Activated CD4-positive, alpha-beta T cell treated with anti-CD3 and anti-CD28 coated beads, Interleukin-2, amount 50 U/mL, for 16 hours (primary cell): ENCODE data around the gene LEF1.

Source experiments
- DNase-seq: peaks from one replicate; pipeline ENCODE4 v3.0.0-alpha.2; 2020

LEF1 gene

DNA sequence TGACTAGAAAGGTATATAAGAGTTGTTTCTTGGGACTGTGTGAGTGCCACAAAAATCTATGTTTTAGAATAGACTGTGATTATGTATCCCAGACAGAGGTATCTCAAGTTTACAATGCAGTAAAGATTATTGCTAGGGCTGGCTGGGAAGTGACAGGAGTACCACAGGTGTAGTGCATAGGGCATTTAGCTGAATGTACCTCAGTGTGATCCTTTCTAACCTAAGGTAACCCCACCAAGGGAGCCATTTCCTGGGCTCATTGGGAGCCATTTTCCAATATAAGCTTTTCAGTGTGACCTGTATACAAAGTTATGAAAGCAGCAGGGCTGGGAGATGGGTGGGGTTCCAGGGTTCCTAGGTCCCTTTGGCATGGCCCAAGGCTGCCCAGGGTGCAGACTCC lies 6.1 kb upstream of the LEF1 start:
- DNase-seq: no peak

DNA sequence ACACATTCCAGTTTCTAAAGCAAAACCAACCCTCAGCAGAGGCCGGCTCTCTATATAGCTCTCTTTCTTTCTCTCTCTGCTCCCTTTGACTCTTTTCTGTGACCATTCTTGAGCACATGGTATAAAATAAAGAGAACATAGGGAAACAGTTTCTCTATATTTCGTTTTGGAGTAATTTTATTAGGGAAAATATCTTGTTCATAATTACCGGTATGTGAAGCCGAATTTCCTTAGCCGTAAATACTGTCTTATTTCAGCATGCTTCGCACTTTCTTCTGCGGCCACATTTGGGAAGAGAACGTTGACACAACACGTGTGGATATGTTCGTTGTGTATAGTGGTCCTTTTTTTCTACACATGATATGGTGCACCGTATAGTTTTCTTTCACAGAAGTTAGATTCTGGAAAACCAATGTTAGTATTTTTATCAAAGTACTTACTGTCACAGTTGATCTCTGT lies 4.9 kb upstream of the LEF1 start:
- no peak for DNase-seq

DNA sequence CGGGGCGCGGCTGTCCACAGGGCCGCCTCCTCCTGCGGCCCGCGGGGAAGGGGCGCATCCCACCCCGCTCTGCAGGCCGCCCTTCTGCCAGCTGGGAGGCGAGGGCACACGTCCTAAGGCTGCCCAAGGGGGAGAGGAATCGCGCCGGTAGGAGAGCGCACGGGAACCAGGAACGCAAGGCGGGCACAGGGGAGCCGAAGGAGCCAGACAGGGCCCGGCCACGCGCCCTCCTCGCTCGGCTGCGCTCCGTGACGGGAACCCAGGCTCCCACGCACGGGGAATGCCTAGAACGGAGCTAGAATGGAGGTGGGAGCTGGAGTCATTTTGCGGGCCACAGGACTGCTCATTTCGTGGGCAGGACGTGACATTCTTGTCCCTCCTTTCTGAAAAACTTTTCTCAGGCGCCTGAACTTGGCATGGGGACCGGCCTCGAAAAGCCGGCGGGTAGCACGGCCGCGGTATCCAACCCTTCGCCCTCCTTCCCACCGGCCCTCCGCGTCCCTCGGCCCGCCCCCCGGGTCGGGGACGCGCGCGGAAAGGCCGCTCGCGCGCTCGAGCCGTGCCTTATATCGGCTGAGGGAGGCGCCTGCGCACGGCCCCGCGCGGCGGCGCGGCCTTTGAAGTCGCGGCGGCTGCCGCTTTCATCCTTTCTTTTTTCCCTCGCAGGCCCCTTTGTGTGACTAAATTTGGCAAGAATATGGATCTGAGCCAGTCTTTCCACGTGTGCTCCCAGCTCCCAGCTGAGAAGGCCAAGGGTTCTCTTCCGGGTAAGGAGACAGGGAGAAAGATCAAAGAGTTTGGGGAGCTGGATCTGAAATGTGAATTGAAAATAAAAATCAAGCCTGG lies 4.2 kb upstream of the LEF1 start:
- peak; percentile 62 for DNase-seq

DNA sequence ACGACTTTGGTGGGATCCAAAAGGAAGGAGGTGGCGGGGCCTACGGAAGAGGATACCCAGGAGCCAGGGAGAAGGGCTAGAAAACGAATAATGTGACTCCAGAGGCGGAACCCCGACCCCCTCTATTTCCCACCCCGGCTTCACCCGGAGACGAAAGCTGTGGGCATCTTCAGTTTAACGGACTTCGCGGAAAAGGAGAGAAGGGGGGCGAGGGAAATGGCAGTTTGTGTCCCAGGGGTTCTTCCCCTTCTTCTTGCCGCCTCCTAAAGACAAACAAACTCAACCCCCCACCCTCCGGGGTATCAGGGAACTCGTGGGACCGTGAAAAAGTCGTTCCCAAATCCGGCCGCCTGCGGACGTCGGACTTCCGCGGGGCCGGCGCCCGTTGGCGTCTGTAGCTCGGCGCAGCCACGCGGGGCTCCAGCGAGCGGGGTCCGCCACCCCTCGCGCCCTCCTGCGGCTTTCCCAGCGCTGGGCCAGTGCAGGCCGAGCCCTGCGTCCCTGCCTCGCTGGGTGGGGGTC lies 3.6 kb upstream of the LEF1 start:
- no peak for DNase-seq

DNA sequence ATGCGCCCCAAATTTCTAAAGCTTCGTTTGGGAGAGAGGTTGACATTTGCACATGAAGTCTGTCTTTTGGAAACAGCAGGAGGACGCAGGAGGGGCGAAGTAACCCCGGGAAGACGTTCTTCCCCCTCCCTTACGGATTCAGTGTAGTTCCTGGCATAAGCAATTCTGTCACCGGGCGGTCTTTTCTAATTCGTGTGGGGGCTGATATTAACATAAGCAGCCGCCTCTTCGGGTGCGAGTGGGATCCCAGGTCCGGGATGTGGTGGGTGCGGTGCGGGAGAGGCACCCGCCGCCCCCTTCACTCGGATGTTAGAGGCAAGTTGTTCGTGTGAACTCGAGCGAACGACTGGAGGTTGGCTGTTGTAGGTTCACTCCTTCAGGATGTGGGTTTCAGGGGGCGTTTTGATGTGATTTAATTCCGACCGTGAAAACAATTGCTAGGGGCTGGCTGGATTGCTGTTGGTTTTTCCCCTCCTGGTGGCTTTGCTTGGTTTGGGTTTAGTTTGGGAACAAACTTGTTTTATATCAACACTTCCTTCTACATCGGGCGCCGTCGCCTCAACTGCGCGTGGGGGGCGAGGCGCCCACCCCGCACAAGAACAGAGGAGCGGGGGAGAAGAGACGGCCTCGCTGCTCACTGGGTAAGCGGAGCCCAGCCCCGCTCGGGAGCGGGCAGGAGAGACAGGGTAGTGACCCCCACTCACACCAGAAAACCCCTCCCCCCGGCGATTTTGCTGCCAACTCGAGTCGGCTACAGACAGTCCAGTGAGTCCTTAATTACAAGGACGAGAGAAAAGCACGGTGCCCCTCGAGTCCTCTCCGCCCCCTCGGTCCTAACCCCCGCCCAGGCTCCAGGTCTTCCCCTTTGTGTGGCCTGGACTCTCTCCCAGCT lies 2.9 kb upstream of the LEF1 start:
- DNase-seq: peak; percentile 49

DNA sequence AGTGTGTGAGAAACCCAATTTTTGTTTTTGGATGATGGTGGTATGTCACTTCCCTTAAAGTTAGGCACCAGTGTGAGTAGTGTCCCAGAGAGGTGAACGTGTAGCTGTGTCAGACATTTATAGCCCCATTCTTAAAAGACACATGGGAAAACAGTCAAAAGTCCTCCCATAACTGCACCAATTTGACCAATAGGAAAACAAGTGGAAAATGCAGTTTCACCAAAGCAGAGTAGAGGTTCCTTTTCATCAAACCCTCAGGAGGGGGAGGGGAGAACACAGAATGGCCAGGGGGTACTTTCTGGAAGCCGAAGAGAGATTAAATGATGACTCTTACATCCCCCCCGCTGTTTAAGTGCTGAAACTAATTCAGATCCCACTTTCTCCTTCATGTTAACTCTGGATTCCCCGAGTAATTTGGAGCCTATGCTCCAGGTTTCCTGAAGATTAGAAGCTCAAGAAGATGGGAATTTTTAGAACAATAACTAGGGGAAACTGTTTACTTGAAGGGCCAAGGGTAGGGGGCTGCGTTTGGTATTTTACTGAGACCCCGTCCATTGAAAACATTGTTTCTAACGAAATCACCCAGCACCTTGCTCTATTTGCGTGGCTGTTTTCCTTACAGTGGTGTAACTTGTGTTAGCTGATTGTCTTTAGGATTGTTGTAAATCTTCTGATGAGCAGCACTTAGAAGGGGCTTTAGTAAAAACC lies 2.1 kb upstream of the LEF1 start:
- no peak for DNase-seq

DNA sequence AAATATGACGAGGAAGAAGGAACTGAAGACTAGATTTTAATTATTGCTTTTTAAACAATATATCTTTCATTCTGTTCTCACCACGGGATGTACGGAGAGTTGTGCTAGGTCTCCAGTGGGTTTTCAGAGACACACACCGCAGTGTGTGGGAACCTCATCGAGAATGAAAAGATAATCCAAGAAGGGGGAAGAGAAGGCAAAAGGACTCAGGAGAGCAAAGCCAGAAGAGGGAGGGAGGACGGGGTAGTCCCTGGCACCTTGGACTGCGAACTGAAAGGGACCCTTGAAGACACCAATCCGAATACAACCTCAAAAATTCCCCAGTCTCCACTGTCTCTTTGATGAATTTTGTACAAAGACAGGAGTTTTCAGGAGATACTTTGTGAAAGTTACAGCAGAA lies 932 bp upstream of the LEF1 start:
- no peak for DNase-seq

DNA sequence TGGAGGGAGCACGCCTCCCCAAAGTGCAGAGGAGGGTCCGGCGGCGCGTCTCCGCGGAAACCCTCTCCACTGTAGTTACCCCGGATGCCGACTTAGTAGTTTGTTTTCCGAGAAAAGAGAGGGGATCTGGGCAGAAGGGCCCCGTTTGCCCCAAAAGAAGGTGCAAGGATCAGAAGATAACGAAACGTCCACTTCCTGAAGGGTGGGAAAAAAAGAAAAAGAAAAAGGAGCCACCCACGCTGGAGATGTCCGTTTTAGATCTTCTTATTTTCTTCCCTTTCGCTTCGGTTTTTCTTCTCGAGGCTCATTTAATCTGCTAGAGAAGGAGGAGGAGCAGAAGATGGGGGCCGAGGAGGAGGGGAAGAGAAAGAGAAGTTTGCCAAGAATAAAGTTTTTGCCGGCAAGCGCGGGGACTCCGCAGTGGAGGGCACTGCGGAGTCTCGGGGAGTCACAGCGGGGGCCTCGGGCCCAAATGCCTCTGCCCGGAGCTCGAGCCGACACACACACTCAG lies 517 bp downstream of the LEF1 start:
- no peak for DNase-seq

DNA sequence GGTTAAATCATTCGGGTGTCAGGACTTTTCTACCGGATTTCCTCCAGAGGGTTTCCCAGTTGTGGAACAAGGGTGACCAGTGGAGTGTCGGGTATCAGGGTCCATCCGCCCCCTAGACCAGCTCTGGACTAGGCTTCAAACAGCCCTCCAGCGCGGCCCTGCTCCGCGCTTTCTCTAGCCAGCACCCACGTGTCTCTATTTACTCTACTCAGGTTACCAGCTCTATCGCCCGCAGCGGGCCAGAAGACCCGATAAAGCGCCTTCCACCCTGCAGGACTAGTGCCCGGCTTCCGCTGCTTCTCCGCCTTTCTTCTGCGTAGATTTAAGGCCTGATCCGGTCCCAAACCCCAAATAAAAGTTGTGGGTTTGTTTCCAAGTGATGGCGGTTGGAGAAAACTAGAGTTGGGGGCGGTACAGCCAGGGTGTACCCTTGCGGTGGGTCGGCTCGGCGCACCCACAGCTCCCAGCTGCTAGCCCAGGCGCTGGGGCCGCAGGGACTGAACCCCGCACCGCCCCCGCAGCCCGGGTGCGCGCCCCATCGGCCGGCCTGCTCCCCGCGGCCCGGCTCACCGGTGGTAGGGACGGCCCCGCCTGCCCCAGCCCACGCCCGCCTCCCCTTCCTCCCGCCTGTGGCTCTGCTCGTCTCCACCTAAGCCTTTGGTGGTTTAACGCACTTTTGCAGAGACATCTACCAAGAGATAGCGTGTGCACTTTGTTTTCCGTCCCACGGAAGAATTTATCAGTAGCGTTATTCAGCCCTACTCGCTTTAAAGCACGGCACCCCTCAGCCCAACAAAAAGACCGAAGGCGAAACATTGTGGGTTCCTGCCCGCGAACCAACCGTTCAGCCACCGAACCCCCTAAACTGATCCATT lies 2.1 kb downstream of the LEF1 start:
- peak; percentile 66 for DNase-seq

DNA sequence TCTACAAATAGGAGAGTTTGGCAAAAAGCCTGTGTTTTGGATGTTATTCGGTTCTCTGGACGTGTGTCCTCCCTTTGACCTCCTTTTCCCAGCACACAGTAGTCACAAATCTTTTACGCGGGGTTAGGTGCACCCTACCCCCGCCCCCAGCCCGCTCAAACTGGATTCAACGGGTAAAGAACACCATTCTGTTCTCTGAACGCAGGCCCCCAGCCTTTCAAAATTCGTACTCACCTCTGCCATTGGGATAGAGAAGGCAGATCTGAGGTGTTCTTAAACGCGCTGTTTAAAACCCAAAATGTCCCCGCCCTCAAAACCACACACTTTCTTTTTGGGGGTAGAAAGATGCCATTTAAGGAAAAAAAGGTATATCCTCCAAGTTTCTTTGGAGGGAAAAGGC lies 2.7 kb downstream of the LEF1 start:
- peak; percentile 51 for DNase-seq

DNA sequence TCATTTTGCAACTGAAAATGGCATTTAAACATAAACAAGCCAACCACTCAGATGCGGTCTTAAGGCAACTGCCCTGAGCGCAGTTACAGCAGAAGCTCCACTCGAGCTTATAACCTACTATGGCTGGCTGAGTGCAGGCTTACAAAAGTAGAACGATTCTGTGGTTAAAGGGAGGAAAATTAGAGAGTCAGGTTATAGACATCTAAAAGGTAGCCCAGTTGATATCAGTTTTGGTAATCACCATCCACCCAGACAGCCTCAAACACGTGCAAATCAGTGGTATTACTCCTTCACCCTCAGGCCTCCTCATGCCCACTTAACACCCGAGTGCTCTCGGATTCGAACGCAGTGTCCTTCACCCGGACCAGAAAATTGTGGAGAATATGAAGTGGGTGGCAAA lies 3.1 kb downstream of the LEF1 start:
- peak; percentile 37 for DNase-seq

DNA sequence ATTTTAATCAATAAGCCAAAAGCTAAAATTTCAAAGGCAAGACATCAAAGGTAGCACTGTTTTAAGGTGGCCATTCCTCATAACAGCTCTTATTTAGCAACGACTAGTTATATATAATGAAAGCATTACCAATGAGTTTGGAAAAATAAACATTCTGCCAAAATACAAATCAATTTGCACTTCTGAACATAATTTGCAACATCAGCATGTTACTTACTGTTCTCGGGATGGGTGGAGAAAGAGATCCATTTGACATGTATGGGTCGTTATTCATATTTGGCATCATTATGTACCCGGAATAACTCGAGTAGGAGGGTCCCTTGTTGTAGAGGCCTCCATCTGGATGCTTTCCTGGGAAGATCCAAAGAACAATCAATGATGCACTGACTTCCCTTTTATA lies 5.4 kb downstream of the LEF1 start:
- no peak for DNase-seq

DNA sequence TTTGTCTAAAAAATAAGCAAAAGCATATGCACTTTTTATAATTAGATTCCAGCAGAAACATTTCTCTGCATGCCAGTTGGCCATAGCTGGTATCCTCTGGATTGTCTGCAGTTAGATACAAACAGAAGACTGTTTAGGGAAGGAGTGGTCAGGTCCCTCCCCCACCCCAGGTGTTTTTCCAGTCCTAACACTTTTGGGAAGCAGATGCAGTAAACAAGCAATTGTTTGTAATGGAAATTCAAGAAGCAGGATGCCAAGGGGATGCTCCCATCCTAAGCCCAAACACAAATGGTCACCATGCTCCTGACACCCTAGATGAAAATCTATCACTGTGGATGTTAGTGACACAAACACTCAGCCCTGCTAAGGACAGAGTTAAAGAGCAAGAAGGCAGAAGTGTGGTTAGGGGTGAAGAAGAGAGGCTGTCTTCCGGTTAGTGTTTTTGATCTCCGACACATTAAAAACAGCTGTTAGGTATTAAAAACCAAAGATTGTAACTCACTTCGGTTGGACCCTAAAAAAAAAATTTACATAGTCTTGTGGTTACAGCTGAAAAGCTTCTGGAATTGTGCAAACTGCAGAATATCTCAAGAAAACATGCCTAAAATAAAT lies 7.9 kb downstream of the LEF1 start:
- no peak for DNase-seq

DNA sequence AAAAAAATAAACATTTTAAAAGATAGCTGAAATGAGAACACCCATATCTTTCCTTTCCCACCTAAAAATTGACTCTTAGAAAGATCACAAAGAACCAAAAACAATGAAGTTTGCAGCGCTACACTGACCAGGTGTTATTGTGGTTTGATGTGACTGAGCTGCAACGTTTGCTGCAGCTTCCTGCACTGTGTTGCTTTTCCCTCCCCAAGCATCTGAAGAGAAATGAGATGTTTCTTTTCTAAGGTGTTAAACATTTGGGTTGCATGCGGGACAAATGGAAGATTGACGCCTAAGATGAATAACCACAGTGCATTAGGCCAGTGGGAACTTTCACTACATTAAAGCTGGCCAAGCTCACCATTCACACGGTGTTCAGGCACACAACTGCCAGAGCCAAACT lies 8.9 kb downstream of the LEF1 start:
- no peak for DNase-seq

DNA sequence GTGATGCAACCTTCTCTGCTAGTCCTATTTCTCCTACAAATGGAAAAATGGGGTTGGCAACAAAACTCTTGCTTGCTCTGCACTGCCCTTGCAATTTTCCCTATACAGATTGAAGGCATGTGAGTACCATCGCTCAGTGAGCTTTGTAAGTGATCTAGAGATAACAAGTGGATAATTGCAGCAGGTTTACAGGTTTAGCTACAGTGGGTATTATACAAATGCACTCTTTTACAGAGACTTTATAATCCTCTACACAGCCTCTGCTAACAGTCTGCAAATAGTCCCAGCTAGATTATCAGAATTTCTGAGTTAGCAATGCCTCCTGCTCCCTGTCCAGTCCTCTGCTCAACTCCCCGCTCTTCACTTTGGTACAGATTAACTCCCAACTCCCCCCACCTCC lies 11.1 kb downstream of the LEF1 start:
- DNase-seq: no peak

DNA sequence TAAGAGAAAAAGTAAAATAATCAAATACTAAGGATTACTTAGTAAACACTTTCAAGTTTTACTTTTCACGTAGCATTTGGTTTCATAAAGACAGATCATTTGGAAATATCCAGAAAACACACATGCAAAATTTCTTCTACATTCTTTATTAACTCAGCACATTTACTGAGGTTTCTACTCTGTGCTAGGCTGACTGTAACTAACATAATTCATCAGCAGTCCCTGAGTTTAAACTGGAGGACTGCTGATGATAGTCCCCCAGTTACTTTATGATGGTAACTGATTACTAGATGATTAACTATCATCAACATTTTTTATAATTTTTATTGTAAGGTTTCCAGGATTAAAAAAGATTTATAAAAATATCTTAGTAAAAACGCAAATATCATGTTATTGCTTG lies 12.3 kb downstream of the LEF1 start:
- DNase-seq: no peak

DNA sequence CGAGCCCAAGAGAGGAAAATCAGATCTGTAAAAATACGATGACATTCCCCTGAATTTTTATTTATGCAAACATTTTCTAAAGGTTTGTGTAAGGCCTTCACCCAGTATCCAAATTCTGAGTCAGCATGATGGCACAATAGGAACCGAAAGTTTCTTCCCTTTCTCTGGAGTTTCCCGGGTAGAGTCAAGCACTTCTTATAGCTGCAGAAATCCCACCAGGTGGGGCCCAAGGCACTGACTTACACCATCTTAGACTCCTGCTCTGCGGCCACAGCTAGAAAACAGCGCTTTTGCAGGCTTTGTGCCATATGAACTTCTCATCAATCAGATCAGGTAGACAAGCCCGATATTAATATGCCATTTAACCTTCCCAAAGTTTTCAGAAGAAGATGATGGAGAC lies 13.4 kb downstream of the LEF1 start:
- DNase-seq: no peak

DNA sequence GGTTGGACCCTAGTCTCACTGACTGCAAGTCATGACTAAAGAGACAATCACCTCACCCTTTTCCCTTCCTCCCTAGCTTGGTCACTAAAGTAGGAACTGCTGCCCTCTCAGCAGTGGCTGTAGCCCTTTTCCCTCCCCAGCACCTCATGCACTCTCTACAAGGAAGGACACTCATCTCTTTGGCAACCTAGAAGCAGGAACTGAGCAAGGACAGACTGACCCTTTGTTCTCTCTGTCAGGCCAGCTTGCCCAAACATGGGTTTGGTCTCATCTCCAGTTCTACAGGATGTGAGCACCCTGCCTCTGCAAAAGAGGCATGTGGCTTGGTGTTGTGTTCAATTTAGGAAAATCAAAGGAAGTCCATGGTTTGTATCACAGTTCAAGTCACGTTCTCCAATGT lies 15.8 kb downstream of the LEF1 start:
- DNase-seq: no peak

DNA sequence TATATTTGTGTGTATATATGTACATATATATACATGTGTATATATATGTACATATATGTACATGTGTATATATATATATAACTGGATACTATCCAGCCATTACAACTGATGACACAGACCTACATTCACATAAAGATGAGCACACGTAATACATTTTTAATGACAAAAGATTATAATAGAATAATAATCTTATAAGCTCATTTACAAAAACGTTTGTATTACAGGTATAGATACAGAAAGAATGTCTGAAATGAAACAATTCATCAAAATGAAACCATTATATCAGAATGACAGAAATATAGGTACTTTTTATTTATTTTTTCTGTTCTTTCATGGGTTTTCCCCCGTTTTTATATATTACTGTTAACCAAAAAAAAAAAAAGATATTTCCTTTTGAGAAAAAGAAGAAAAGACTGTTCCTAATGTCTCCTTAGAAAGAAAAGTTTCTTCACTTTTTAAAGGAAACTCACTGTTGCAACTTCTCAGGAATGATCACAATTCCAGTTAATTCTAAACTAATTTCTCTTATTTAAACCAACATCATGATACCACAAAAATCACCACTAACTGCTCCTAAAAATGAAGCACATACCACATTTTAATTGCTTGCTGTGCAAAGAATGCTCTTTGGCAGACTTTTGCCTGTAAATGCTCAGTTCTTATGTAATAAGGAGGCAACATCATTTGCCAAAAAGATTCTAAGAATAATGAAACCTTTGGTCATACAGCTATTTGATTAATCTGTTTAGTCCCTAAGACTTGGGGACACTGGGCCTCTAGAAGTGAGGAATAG lies 18.9 kb downstream of the LEF1 start:
- no peak for DNase-seq

DNA sequence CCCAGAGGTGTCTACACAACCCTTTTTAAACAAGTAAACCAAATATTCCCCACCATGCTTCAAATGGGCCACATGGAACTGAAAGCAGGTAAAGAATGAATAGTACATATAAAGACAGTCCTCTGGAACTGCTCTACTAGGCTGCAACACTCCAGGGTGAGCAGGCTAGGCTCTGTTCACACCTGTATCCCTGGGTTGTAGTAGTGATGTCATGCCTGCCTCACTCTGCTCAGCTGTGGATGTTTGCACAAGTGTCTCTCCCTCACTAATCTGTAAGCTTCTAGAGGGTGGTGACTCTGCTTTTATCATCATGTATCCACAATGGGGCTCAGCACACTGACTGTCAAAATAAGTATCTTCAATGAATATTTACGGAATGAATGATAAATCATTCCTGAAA lies 20.4 kb downstream of the LEF1 start:
- no peak for DNase-seq

DNA sequence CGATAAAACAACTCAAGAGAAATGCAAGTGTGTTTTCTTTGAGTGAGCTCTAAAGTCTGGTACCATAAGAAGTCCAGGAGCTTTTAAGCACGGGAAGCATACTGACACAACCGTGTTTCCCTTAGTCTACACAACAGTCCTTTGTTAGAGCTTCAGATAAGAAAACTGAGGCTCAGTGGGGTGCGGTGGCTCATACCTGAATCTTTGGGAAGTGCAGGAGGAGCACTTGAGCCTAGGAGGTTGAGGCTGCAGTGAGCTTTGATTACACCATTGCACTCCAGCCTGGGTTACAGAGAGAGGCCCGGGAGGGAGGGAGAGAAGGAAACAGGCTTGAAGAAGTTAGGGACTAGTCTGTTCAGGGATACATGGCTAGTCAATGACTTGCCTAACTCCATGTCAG lies 21.9 kb downstream of the LEF1 start:
- no peak for DNase-seq
